GM12891 (cell line): ENCODE data around the gene SYNCRIP.

Experiments
- POLR2AphosphoS5 ChIP-seq: IDR thresholded peaks from 2 replicates; pipeline ENCODE4 v1.6.1; 2011; ENCODE audit warnings: low read depth, low read length, control low read depth
- SPI1 ChIP-seq: IDR thresholded peaks from 2 replicates; pipeline ENCODE4 v1.6.1; 2011; ENCODE audit warnings: low read depth, low read length, control low read depth
- TAF1 ChIP-seq: IDR thresholded peaks from 2 replicates; pipeline ENCODE4 v1.6.1; 2011; ENCODE audit warnings: low read depth, low read length, control low read depth

- TF ChIP-seq SPI1: no peak
- TF ChIP-seq TAF1: no peak
- no peak for TF ChIP-seq POLR2AphosphoS5
These were observed 73.4 kb downstream of the SYNCRIP start for GRCh38 chr6:85569323-85569722.
